ENCODE results near the gene RAB27A.
"Not testable (repeated sequence)": the region's sequence is repeated elsewhere in the genome, so short reads cannot be mapped to it uniquely, and the experiment has no call there.

RAB27A gene

DNA sequence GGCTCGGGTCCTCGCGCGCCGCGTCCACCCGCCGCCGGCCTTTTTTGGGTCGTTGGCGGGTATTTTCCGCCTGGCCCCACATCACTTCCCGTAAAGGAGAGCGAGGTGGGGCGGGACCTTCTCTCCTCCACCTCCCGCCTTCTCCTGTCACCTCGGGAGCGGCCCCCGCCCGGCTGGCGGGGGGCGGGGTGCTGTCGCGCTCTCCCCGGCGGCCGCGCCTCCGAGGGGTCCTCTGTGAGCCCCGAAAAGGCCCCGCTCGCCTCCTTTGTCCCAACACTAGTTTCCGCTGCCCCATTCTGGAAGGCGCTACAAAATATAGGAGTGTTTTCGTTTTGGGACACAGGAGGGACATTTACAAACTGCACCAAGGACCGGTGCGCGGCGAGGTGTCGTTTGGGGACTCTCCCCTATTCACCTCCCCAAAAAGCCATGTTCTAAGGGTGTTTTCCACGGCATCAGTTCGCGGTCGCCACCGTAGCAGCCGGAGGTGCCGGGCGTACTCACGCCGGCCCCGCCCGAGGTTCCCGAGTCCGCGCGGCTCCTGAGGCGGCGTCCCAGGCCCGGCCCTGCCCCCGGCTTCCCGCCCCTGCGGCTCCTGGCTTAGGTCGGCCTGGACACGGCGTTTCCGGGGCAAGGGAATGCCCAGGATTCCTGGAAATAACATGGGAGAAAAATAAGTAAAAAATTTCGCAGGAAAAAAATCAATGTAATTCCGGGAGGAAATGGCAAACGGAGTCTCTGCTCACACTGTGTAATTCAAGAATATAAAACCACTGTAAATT lies at the start of gene RAB27A:
TSS of gene RAB27A (minus strand) at position 68 of the 782 bp plus-strand sequence. CDS start 54,879 bp downstream, outside the sequence.
- peak; percentile 23 for DNase-seq (ENCODE audit: low spot score)

DNA sequence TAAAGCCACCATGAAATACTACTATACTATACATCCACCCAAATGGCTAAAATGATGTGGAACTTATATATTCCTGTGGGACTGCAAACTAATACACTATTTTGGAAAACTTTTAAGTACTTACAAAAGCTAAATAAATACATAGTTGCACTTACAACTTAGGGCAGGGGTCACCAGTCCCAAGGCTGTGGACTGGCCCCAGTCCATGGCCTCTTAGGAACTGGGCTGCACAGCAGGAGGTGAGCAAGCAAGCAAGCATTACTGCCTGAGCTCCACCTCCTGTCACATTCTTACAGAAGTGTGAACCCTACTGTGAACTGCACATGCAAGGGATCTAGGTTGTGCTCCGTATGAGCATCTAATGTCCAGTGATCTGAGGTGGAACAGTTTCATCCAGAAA lies 47.5 kb upstream of the RAB27A start:
- no peak for DNase-seq (ENCODE audit: low spot score)

DNA sequence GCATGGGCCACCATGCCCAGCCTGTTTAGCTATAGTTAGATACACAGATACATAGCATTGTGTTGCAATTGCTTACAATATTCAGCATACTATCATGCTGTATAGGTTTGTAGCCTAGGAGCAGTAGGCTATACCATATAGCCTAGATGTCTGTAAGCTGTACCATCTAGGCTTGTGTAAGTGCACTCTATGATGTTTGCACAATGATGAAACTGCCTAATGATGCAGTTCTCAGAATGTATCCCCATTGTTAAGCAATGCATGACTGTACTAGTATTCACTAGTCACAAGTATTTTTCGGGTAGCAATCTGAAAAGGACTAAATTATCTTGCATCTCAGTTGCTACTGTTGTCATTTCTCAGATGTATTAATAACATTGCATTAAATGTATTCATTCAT lies 45.4 kb upstream of the RAB27A start:
- DNase-seq (ENCODE audit: low spot score): no peak

DNA sequence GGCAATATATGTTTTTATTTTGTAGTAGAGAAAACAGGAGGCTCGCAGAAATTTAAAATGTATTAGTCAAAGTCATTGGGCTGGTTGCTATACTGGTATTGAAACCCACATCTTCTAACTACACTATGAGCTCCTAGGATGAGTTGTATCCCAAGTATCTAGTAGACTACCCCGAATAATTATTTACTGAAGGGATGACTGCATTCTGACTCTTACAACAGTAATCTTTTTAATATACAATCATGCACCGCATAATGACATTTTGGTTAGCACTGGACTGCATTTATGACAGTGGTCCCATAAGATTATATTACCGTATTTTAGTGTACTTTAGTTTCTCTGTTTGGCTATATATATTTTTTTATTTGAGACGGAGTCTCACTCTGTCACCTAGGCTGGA lies 44.8 kb upstream of the RAB27A start:
- DNase-seq (ENCODE audit: low spot score): no peak

DNA sequence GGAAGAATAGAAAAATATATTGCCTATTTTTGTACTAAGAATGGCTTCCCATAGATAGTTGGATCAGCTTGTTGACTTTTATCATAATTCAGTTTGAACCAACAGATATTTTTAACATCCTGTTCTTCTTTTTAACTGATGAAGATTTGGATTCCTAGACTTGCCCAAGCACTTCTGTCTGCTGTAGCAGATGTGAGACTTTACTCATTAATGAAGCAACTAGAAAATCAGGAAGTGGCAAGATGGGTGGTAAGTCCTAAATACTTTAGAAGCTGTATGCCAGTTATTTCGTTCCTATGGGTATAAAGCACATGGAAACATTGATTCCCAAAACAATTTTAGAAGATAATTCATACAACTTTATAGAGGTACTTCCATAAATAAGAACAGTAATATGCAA lies 37.8 kb upstream of the RAB27A start:
- no peak for DNase-seq (ENCODE audit: low spot score)

DNA sequence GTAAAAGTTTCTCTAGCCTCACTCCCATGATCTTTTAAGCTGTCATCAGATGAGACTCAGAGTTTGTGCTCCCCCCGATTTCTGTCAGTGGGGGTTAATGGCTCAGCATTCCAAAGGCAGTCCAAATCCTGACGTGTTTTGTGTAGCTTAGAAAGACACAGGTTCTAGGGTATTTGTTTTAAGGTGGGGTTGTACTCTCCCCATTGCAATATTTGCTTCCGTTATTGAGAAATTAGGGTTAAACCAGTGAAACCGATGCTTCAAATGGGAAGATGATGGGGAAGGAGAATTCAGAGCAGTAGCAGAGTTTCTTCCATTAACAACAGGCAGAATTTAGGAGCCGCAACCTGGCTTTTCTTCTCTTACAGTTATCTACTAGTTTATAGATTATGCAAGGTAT lies 32.9 kb upstream of the RAB27A start:
- DNase-seq (ENCODE audit: low spot score): no peak

DNA sequence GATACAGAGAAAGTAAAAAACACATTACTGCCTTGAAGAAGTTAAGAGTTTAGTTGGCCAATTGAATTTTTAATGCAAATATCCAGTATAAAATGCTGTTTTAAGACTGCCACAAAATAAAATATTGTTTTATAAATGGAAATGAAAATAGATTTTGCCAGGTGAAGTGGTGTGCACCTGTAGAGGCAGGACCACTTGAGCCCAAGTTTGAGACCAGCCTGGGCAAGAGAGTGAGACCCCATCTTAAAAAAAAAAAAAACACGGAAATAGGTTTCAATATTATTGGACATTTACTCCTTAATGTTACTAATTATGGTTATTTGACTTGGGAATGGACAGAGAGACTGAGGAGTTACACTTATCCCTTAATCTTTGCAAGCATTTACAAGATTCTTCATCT lies 31.4 kb upstream of the RAB27A start:
- no peak for DNase-seq (ENCODE audit: low spot score)

DNA sequence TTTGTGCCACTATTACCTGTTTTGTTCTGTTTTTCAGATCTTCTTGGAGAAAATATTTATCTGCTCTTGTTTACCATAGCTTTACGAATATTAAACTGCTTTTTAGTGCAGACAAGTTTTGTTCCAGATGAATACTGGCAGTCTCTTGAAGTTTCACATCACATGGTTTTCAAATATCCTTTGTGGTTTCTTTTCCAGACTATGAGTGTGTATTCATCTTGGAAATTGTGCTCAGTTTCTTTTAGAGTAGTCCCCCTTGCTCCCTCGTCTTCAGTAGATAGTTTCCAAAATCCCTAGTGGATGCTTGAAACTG lies 30.6 kb upstream of the RAB27A start:
- DNase-seq (ENCODE audit: low spot score): no peak

DNA sequence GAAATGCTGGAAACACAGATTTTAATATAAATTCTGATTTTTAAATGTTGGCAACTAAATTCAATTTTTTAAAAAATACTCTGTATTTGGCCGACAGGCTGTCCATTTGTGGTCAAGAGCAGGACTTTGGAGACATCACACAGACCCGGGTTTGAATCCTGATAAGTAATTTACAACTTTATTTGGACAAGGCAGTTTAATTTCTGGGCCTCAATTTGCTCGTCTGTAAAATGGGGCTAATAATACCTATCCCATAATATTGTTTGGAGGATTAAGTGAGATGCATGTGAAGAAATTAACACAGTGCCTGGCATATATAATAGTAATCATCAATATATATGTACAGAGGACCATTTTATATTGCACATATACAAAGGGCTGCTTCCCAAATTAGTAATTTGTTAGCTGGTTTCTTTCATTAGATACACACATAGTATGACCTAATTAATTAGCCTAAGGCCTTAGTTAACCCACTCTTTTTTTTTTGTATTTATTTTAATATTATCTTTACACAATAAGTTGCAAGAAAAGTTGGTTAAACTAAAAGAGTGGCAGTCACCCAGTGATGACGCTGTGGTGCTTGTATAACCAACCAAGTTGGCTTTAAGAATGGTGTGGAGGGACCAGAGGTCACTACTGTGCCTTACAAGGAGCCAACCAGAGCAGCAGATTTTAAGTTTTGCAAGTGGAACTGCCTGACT lies 30.1 kb upstream of the RAB27A start:
- peak; percentile 15 for DNase-seq (ENCODE audit: low spot score)

DNA sequence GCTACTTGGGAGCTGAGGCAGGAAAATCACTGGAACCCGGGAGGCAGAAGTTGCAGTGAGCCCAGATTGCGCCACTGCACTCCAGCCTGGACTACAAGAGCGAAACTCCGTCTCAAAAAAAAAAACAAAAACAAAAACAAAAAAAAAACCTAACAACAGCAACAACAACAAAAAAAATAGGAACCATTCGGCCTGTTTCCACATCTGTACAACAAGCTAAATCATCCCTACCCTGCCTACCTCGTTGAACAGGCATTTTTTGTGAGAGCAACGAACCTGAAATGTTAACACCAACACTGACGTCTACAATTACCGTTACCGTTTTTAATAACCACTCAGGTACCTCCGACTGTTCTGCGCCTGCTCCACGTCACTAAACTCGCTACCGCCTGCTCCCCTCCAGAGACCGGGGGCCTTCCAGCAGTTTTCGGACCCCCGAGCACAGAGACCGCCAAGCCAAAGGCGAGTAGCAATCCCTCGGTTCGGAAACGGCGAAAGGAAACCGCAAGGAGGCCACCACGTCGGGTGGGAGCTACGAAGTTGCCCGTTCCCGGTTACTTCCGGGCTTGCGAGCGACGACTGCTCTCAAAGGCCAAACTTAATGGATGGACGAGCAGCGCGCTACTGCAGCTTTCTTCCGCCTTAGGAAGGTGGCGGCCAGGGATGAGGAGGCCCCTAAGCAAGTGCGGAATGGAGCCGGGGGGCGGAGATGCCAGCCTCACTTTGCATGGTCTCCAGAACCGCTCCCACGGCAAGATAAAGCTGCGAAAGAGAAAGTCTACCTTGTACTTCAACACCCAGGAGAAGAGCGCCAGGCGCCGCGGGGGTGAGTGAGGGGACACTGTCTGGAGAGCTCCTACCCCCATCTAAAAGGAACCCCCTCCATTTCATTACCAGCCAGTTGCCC lies 29.2 kb upstream of the RAB27A start, which contains the start of the genes PIGB and PIGBOS1:
TSS of gene PIGB (plus strand) at position 635 of the 907 bp plus-strand sequence. CDS start at position 664, 29 bp downstream.
TSS of gene PIGBOS1 (minus strand) at position 536 of the 907 bp plus-strand sequence. CDS start 1,331 bp downstream, outside the sequence.
- DNase-seq (ENCODE audit: low spot score): peak; percentile 88

DNA sequence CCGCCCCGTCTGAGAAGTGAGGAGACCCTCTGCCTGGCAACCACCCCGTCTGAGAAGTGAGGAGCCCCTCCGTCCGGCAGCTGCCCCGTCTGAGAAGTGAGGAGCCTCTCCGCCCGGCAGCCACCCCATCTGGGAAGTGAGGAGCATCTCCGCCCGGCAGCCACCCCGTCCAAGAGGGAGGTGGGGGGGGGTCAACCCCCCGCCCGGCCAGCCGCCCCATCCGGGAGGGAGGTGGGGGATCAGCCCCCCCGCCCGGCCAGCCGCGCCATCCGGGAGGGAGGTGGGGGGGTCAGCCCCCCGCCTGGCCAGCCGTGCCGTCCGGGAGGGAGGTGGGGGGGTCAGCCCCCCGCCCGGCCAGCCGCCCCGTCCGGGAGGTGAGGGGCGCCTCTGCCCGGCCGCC lies 13.2 kb upstream of the RAB27A start:
- not testable (repeated sequence) for DNase-seq (ENCODE audit: low spot score)

DNA sequence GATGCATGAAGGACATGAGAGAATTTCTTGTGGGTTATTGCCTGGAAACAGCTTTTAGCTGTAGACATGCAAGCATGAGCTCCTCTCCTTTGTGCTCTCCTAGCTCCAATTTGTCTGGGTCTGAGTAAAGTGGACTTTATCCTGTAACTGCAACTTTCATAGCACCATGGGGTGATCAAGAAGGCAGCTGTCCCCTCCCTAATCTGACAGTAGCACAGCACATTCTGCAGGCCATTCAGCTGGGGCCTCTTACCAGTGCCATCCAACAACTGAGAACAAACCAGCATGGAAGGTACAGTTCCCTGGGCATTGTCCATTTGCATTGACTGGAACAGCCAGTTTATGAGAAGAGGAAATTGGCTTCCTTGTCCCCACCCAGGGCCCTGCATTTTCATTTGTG lies 7.7 kb upstream of the RAB27A start:
- DNase-seq (ENCODE audit: low spot score): no peak

DNA sequence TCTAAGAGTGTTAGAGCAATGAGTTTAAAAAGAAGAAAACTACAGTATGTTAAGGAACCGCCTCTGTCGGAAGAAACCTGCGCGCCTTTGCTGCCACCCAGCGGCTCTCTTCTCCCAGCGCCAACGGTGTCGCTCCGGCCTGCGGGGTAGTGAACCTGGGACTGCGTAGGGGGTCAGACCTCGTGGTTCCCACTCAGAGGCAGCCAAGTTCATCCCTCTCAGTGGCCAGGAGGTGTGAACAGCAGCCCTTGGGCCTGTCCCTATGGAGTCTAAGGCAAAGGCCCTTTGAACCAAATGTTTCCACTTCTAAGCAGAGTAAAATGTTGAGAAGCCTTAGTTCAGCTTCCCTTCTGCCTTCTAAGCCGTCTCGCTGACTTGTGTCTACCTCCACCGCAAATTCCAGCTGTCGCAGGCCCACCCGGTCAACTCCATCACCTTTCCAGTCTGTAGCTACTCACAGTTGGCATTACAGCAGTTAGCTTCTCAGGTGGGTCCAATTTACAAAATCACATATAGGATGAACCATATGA lies 980 bp upstream of the RAB27A start:
- DNase-seq (ENCODE audit: low spot score): peak; percentile 84

DNA sequence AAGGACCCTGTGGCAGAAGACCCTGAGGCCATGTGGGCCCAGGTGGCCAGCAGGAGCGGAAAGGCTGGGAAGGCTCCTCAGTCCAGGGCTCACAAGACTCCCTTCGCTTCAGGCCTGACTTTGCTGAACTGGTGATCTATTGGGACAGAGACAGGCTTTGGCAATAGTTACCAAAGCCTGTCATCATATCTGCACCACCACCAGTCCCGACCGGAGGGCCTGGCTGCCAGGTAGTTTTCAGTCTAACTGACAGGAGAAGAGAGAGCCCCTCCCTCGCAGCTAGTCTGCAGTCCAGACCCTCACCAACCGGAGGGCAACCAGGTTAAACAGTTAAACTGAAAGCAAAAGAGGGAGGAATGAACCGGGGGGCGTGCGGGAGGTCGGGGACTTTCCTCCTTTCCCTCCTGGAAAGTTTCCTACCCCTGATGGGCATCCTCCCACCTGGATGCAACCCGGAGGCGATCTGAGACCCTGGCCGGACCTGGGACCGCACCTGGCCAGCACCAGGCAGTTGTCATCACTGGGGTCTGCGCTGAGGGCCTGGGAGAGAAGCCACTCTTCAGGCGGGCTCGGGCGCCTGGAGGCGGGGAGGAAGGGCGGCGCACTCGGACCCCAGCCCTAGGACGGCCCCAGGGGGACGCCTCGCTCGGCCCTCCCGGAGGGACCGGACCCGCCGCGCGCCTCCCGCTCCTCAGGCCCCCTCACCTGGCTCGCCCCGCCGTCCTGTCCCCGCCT lies 435 bp downstream of the RAB27A start:
- DNase-seq (ENCODE audit: low spot score): no peak

DNA sequence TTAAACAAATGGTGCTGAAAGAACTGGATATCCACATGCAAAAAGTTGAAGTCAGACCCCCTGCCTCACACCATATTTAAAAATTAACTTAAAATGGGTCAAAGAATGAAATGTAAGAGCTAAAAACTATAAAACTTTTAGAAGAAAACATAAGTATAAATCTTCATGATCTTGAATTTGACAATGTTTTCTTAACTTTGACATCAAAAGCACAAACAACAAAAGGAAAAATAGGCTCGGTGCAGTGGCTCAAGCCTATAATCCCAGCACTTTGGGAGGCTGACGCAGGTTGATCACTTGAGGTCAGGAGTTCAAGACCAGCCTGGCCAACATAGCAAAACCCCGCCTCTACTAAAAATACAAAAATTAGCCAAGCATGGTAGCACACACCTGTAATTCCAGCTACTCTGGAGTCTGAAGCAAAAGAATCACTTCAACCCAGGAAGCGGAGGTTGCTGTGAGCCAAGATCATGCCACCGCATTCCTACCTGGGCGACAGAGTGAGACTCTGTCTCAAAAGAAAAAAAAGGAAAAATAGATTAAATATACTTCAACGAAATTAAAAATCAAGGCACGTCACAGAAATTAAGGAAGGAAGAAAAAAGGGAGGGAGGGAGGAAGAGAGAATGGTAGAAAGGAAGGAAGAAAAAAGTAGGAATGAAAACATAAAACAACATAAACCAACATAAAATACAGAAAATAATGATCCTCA lies 1.5 kb downstream of the RAB27A start:
- DNase-seq (ENCODE audit: low spot score): no peak

DNA sequence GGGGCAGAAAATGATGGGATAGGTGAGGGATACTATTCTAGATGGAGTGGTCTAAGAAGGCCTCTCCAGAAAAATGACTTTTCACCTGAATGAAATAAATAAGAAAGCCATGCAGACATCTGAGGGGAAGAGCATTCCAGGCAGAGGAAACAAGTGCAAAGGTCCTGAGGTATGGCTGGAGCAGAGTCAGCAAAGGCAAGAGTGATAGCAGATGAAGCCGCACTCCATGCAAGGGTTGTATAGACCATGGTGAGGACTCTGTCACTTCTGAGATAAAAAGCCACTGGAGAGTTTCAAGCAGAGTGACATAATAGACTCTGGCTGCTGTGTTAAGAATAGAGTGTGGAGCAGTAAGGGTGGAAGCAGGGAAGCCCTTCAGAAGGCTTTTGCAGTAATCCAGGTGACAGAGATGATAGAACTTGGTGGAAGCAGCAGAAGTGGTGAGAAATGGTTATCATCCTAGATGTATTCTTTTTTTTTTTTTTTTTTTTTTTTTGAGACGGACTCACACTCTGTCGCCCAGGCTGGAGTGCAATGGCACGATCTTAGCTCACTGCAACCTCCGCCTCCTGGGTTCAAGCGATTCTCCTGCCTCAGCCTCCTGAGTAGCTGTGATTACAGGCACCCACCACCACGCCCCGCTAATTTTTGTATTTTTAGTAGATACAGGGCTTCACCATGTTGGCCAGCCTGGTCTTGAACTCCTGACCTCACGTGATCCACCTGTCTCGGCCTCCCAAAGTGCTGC lies 3.0 kb downstream of the RAB27A start:
- not testable (repeated sequence) for DNase-seq (ENCODE audit: low spot score)

DNA sequence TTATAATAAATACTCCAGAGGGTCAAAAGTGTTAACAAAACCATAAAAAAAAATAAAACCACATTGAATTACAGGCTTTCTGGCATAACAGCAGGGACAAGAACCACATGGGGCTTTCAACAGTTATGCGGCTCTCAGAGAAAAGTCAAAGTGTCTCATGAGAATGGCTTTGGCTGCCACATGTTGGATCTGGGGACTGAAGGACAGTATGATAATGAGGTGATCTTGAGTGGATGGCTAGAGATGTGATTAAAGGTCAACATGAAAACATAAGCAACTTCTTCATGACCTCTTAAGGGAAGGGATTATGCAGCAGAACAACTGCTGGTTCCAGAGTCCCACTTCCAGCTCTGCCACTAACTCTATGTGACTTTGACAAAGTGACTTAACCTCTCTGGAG lies 5.2 kb downstream of the RAB27A start:
- DNase-seq (ENCODE audit: low spot score): no peak

DNA sequence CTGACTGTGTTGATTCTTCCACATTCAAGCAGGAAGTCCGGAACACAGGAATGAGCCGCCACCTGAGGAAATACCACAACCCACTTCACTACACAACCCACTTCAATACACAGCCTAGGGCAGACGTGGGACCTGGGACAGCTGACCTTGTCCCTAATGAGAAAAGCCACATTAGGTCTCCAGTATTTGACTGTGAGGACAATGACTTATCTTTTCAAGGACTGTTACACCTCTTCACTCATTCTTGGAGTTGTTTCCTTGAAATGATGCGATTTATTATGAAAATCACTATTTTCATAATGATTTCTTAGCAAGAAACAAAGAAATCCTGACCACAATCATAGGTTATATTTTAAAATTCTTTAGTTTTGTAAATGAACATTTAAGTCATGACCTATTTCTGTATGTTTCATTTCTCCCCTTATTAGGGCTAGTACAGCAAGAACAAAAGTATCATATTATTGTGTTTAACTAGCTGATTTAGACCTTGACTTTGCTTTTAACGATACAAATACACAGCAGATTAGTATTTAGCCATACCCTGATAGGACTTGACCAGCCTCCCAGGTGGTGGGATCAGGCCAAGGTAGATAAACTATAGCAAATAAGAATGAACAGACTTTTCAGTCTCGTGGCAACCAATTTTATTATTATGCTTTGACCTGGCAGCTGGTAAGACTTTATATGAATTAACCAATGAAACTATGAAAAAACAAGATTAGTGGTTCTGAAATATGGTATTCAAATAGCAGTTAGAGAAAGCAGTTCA lies 6.0 kb downstream of the RAB27A start:
- no peak for DNase-seq (ENCODE audit: low spot score)

DNA sequence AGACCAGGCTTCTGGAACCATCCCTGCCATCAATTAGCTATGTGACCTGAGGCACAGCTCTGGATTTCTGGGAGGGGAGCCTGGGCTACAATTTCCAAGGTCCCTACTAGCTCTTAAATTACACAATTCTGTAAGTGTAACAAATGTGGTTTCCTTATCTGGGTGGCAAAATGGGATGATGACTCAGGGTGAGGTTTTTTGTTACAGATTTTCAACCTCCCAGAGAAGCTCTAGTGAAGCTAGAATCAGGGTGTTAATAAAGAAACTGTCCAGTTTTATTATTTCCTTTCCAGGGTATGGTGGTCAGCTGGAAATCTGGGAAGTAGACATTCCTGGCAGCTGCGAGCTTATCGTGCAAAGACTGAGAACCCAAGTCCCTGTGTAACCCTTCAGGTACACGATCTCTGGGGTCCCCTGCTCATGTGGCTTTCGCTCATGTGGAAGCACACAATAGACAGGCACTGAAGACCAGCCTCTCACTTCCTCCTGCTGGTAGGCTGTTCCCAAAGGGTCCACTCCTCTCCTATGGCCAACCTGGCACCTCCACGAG lies 7.3 kb downstream of the RAB27A start:
- DNase-seq (ENCODE audit: low spot score): no peak
